ENCODE data around the gene COL6A2. TPM values are rescaled to one million over a fixed set of nuclear protein-coding genes. Genes with fewer than 3 reads are reported as not detected.

The COL6A2 gene
- 487 and 812 TPM in 2 replicates for total RNA-seq

- peak; percentile 12 for TF ChIP-seq CTCF (IDR thresholded peaks at IDR 0.05; ENCODE audit: insufficient read depth, low read depth, low read length)
- peak within 1 kb of the TSS; percentile 88 for H3K4me3 ChIP-seq (ENCODE audit: low read depth, low read length)
- peak; percentile 74 for DNase-seq (ENCODE audit: low read depth)
Observed at GRCh38 chr21:46097336-46098293, at the start of gene COL6A2. TSS of gene COL6A2 (plus strand) at chr21:46098112.

- no peak overlapping the region for H3K4me3 ChIP-seq (ENCODE audit: low read depth, low read length)
- peak; percentile 100 for DNase-seq (ENCODE audit: low read depth)
- no peak for TF ChIP-seq CTCF (IDR thresholded peaks at IDR 0.05; ENCODE audit: insufficient read depth, low read depth, low read length)
Observed at GRCh38 chr21:46048926-46049889, 48.7 kb upstream of the COL6A2 start.

- no peak for TF ChIP-seq CTCF (IDR thresholded peaks at IDR 0.05; ENCODE audit: insufficient read depth, low read depth, low read length)
- H3K4me3 ChIP-seq (ENCODE audit: low read depth, low read length): no peak overlapping the region
Observed at GRCh38 chr21:46049890-46050667, 47.8 kb upstream of the COL6A2 start.

GRCh38 chr21:46050668-46051378 is 47.1 kb upstream of the COL6A2 start:
- TF ChIP-seq CTCF (IDR thresholded peaks at IDR 0.05; ENCODE audit: insufficient read depth, low read depth, low read length): no peak
- H3K4me3 ChIP-seq (ENCODE audit: low read depth, low read length): no peak overlapping the region
- no peak for DNase-seq (ENCODE audit: low read depth)

More at GRCh38 chr21:46049890-46050667, 47.8 kb upstream of the COL6A2 start:
- DNase-seq (ENCODE audit: low read depth): no peak

GRCh38 chr21:46051379-46051770 is 46.5 kb upstream of the COL6A2 start:
- no peak for DNase-seq (ENCODE audit: low read depth)
- no peak overlapping the region for H3K4me3 ChIP-seq (ENCODE audit: low read depth, low read length)
- TF ChIP-seq CTCF (IDR thresholded peaks at IDR 0.05; ENCODE audit: insufficient read depth, low read depth, low read length): no peak
